Erythroblast (primary cell): Measurements from ENCODE around the gene DPP7.

Experiments
- GATA1 ChIP-seq: IDR thresholded peaks from 2 replicates; pipeline ENCODE4 v1.6.1; 2011; ENCODE audit warnings: low read depth, mild to moderate bottlenecking, control low read depth, low read length, moderate library complexity
- POLR2A ChIP-seq: IDR thresholded peaks from 2 replicates; pipeline ENCODE4 v1.6.1; 2011; ENCODE audit warnings: mild to moderate bottlenecking, low read length

- TF ChIP-seq POLR2A (no peak), GATA1 (no peak)
Measured at GRCh38 chr9:137089232-137089947, 25.1 kb downstream of the DPP7 start.
